Choroid plexus epithelial cell (primary cell): ENCODE data around the gene TBCEL.

ENCODE experiments used
- DNase-seq: peaks from one replicate; pipeline ENCODE4 v3.0.0-alpha.2; 2010; ENCODE audit warnings: low read depth
- H3K4me3 ChIP-seq: 2 replicates; pipeline ENCODE4 v1.5.1; 2011; ENCODE audit warnings: low read depth, mild to moderate bottlenecking, control low read depth, low read length, moderate library complexity
- CTCF ChIP-seq: conservative IDR thresholded peaks from 2 replicates; pipeline ENCODE4 v1.5.1; 2011; ENCODE audit warnings: low read depth, mild to moderate bottlenecking, control low read depth, inconsistent platforms, low read length, moderate library complexity

TBCEL gene

GRCh38 chr11:121122328-121122727, 98.4 kb downstream of the TBCEL start:
- TF ChIP-seq CTCF, result no peak

GRCh38 chr11:121123496-121124069, 99.7 kb downstream of the TBCEL start:
- H3K4me3 ChIP-seq, result no peak overlapping the region
- no peak for DNase-seq
- TF ChIP-seq CTCF, result no peak

More at GRCh38 chr11:121122328-121122727, 98.4 kb downstream of the TBCEL start:
- H3K4me3 ChIP-seq, result no peak overlapping the region
- no peak for DNase-seq

- TF ChIP-seq CTCF, result no peak
- DNase-seq, result no peak
- no peak overlapping the region for H3K4me3 ChIP-seq
These were observed 103.9 kb downstream of the TBCEL start for GRCh38 chr11:121127809-121128208.

- H3K4me3 ChIP-seq, result no peak overlapping the region
- no peak for TF ChIP-seq CTCF
- no peak for DNase-seq
These were observed 105.7 kb downstream of the TBCEL start for GRCh38 chr11:121129362-121130340.

GRCh38 chr11:121131656-121132055, 107.8 kb downstream of the TBCEL start:
- H3K4me3 ChIP-seq, result no peak overlapping the region
- TF ChIP-seq CTCF, result no peak
- no peak for DNase-seq

- no peak for DNase-seq
- H3K4me3 ChIP-seq, result no peak overlapping the region
- no peak for TF ChIP-seq CTCF
These were observed 108.5 kb downstream of the TBCEL start for GRCh38 chr11:121132211-121132976.
